ENCODE data around the gene SARDH.
A peak's percentile ranks its signal among the peaks of the same experiment; 100 is the strongest.

- TF ChIP-seq CTCF (IDR thresholded peaks at IDR 0.05): peak in 2 of 3 donors; percentile 16 to 23
- TF ChIP-seq POLR2A (IDR thresholded peaks at IDR 0.05): no peak
Measured at GRCh38 chr9:133726401-133727276, 11.5 kb downstream of the SARDH start.

All from breast epithelium (tissue), 3 donors.